H9 (cell line): Measurements from ENCODE around the gene PRSS23. TPM values are rescaled to one million over a fixed set of nuclear protein-coding genes. Genes with fewer than 3 reads are reported as not detected.

Experiments
- DNase-seq: peaks from one replicate; pipeline ENCODE4 v3.0.0-alpha.2; 2017
- H2AFZ ChIP-seq: one replicate; pipeline ENCODE4 v1.6.1; 2013; ENCODE audit warnings: mild to moderate bottlenecking, low read length, control low read depth, moderate library complexity
- H2AK5ac ChIP-seq: 2 replicates; pipeline ENCODE4 v1.6.1; 2013; ENCODE audit warnings: low read length, control low read depth, mixed read lengths; ENCODE audit not compliant: insufficient read length
- H2BK120ac ChIP-seq: one replicate; pipeline ENCODE4 v1.6.1; 2013; ENCODE audit warnings: low read depth, mild to moderate bottlenecking, low read length, control low read depth, inconsistent platforms; ENCODE audit not compliant: poor library complexity, severe bottlenecking
- H2BK12ac ChIP-seq: 2 replicates; pipeline ENCODE4 v1.6.1; 2013; ENCODE audit warnings: low read length, control low read depth, mixed read lengths, low read depth; ENCODE audit not compliant: insufficient read length
- H2BK15ac ChIP-seq: 2 replicates; pipeline ENCODE4 v1.6.1; 2013; ENCODE audit warnings: low read depth, low read length, control low read depth
- H2BK20ac ChIP-seq: one replicate; pipeline ENCODE4 v1.6.1; 2013; ENCODE audit warnings: low read depth, mild to moderate bottlenecking, low read length, control low read depth, inconsistent platforms; ENCODE audit not compliant: poor library complexity, severe bottlenecking
- H2BK5ac ChIP-seq: 2 replicates; pipeline ENCODE4 v1.6.1; 2013; ENCODE audit warnings: low read length, control low read depth, mixed read lengths; ENCODE audit not compliant: insufficient read length
- H3K14ac ChIP-seq: 2 replicates; pipeline ENCODE4 v1.6.1; 2013; ENCODE audit warnings: low read length, control low read depth; ENCODE audit not compliant: insufficient read depth
- H3K18ac ChIP-seq: 2 replicates; pipeline ENCODE4 v1.6.1; 2013; ENCODE audit warnings: low read depth, mild to moderate bottlenecking, mixed read lengths, low read length, control low read depth; ENCODE audit not compliant: insufficient read length
- H3K23ac ChIP-seq: 2 replicates; pipeline ENCODE4 v1.6.1; 2013; ENCODE audit warnings: low read length, control low read depth, mixed read lengths, low read depth; ENCODE audit not compliant: insufficient read length
- H3K23me2 ChIP-seq: 2 replicates; pipeline ENCODE4 v1.6.1; 2013; ENCODE audit warnings: low read depth, mild to moderate bottlenecking, mixed read lengths, low read length, control low read depth; ENCODE audit not compliant: insufficient read length, poor library complexity, severe bottlenecking
- H3K27ac ChIP-seq: 2 replicates; pipeline ENCODE4 v1.5.1; 2013; ENCODE audit warnings: low read length, control low read depth, mixed read lengths, low read depth; ENCODE audit not compliant: insufficient read length
- H3K27me3 ChIP-seq: 2 replicates; pipeline ENCODE4 v1.6.1; 2013; ENCODE audit warnings: low read length, control low read depth, inconsistent platforms; ENCODE audit not compliant: insufficient read depth
- H3K4ac ChIP-seq: 2 replicates; pipeline ENCODE4 v1.6.1; 2013; ENCODE audit warnings: low read depth, mild to moderate bottlenecking, control low read depth, inconsistent platforms, low read length, moderate library complexity
- H3K4me1 ChIP-seq: 2 replicates; pipeline ENCODE4 v1.6.1; 2013; ENCODE audit warnings: low read length, control low read depth, inconsistent platforms; ENCODE audit not compliant: insufficient read depth
- H3K4me2 ChIP-seq: 2 replicates; pipeline ENCODE4 v1.6.1; 2013; ENCODE audit warnings: low read length, control low read depth, mixed read lengths; ENCODE audit not compliant: insufficient read length, insufficient read depth
- H3K56ac ChIP-seq: 2 replicates; pipeline ENCODE4 v1.6.1; 2013; ENCODE audit warnings: low read depth, mild to moderate bottlenecking, mixed read lengths, low read length, control low read depth; ENCODE audit not compliant: insufficient read length
- H3K79me1 ChIP-seq: 2 replicates; pipeline ENCODE4 v1.6.1; 2013; ENCODE audit warnings: low read depth, mild to moderate bottlenecking, moderate library complexity, low read length, control low read depth, inconsistent platforms; ENCODE audit not compliant: insufficient read depth, poor library complexity, severe bottlenecking
- H3K79me2 ChIP-seq: 2 replicates; pipeline ENCODE4 v1.6.1; 2013; ENCODE audit warnings: low read length, control low read depth, inconsistent platforms; ENCODE audit not compliant: insufficient read depth
- H3K9ac ChIP-seq: 2 replicates; pipeline ENCODE4 v1.6.1; 2013; ENCODE audit warnings: low read length, control low read depth, mixed read lengths; ENCODE audit not compliant: insufficient read length; ENCODE audit errors: extremely low read depth
- H3K9me3 ChIP-seq: one replicate; pipeline ENCODE4 v1.6.1; 2013; ENCODE audit warnings: low read depth, low read length, inconsistent platforms; ENCODE audit not compliant: control insufficient read depth
- H3T11ph ChIP-seq: one replicate; pipeline ENCODE4 v1.6.1; 2013; ENCODE audit warnings: mild to moderate bottlenecking, low read length, control low read depth, inconsistent platforms
- H4K20me1 ChIP-seq: one replicate; pipeline ENCODE4 v1.6.1; 2013; ENCODE audit not compliant: control insufficient read depth, insufficient read length, insufficient read depth
- H4K5ac ChIP-seq: 2 replicates; pipeline ENCODE4 v1.6.1; 2013; ENCODE audit warnings: low read depth, mild to moderate bottlenecking, mixed read lengths, low read length, control low read depth; ENCODE audit not compliant: insufficient read length
- H4K8ac ChIP-seq: replicated peaks from 2 replicates; pipeline ENCODE4 v1.6.1; 2013; ENCODE audit warnings: low read length, control low read depth, mixed read lengths, low read depth; ENCODE audit not compliant: insufficient read length
- H4K91ac ChIP-seq: 2 replicates; pipeline ENCODE4 v1.6.1; 2013; ENCODE audit warnings: low read depth, mild to moderate bottlenecking, moderate library complexity, mixed read lengths, low read length, control low read depth; ENCODE audit not compliant: insufficient read length
- H3K27ac Mint-ChIP-seq, 3 experiments: 2 replicates in 2 of 3; 3 replicates in 1 of 3; pipeline ENCODE4 v1.8.0; 2020 to 2021; ENCODE audit warnings: mixed read lengths in 3 of 3, mild to moderate bottlenecking in 1 of 3, moderate library complexity in 1 of 3
- H3K27me3 Mint-ChIP-seq: 2 replicates; pipeline ENCODE4 v1.8.0; 2021; ENCODE audit warnings: low read depth, mild to moderate bottlenecking, moderate library complexity, mixed read lengths
- H3K36me3 Mint-ChIP-seq, 3 experiments: 2 replicates in 2 of 3; 3 replicates in 1 of 3; pipeline ENCODE4 v1.8.0; 2020 to 2021; ENCODE audit warnings: low read depth in 3 of 3, mixed read lengths in 3 of 3; ENCODE audit not compliant: insufficient read depth in 1 of 3
- H3K4me1 Mint-ChIP-seq, 2 experiments: 2 replicates each; pipeline ENCODE4 v1.8.0; 2020; ENCODE audit warnings: mixed read lengths in 2 of 2
- H3K4me3 Mint-ChIP-seq, 2 experiments: 2 replicates in 1 of 2; 3 replicates in 1 of 2; pipeline ENCODE4 v1.8.0; 2020 to 2021; ENCODE audit warnings: mild to moderate bottlenecking in 2 of 2, mixed read lengths in 2 of 2, moderate library complexity in 1 of 2
- H3K9me3 Mint-ChIP-seq, 2 experiments: 2 replicates in 1 of 2; 3 replicates in 1 of 2; pipeline ENCODE4 v1.8.0; 2020; ENCODE audit warnings: mild to moderate bottlenecking in 2 of 2, mixed read lengths in 2 of 2, moderate library complexity in 1 of 2
- WGBS: extraction: QIAGEN DNeasy Blood & Tissue Kit; methylation state at CpG from one replicate; pipeline ENCODE4 v1.1.7; 2013; ENCODE audit warnings: missing lambda C conversion rate, low lambda C conversion rate, mixed read lengths; ENCODE audit not compliant: insufficient read length; ENCODE audit errors: extremely low coverage; 5-methylcytosine and 5-hydroxymethylcytosine counted together
- total RNA-seq: library from RNA; stranded (reverse); gene quantifications from 2 replicates; pipeline ENCODE4 v1.2.1, GENCODE V29; 2021
- TF ChIP-seq, protein P1 (sequence below): fragments of 200-600 bp; sonication (generic); conservative IDR thresholded peaks from 3 replicates; pipeline ENCODE4 v1.8.0; 2021; ENCODE audit warnings: antibody characterized with exemption, mild to moderate bottlenecking

Gene PRSS23
- total RNA-seq, 1 experiment from 2014 or later = 6.9 TPM

DNA sequence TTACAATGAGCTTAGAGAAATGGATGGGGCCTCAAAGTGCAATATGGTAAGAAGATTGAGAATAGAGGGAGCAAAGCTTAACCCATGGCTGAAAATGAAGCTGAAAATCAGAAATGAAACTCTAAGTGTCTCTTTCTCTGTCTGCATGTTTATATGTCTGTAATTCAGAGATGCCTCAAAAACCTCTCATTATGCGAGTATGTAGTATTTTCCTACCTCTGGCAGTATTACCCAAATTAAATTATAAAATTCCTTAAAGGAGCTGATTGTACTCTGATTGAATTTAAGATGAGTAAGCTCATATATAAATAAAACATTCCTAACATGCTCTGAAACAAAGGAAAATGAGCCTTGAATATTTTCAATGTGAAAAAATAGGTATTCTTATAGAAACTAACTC lies 39.8 kb upstream of the PRSS23 start:
- H3K23me2 ChIP-seq = no peaks in the 10 kb centered on the region
- no peak overlapping the region for H3K9ac ChIP-seq
- H3T11ph ChIP-seq = no peak overlapping the region
- H2BK12ac ChIP-seq = no peak overlapping the region
- H3K18ac ChIP-seq = no peak overlapping the region
- no peak overlapping the region for H4K8ac ChIP-seq
- DNase-seq = no peak
- H3K27me3 ChIP-seq = no peaks in the 10 kb centered on the region
- no peak overlapping the region for H3K56ac ChIP-seq
- no peaks in the 10 kb centered on the region for H3K4me1 ChIP-seq
- H3K9me3 ChIP-seq = no peaks in the 10 kb centered on the region
- no CpG with 5 or more reads among the region's 1 CpG for WGBS
- H3K4me1 Mint-ChIP-seq = peaks cover 0 to 4% of the 10 kb centered on the region in 2 experiments; a peak in 2 of 4 replicates
- H2BK15ac ChIP-seq = no peak overlapping the region
- no peak overlapping the region for H3K4ac ChIP-seq
- no peaks in the 10 kb centered on the region; a peak in 1 of 7 replicates for H3K36me3 Mint-ChIP-seq
- H3K27ac ChIP-seq = no peak overlapping the region
- H3K4me2 ChIP-seq = no peak overlapping the region
- no peaks in the 10 kb centered on the region; the same call in 1 of the 2 replicates for H3K27me3 Mint-ChIP-seq
- H3K79me2 ChIP-seq = no peaks in the 10 kb centered on the region
- no peak overlapping the region for H2BK20ac ChIP-seq
- H3K79me1 ChIP-seq = no peaks in the 10 kb centered on the region
- H3K27ac Mint-ChIP-seq = no peak overlapping the region
- no peak overlapping the region for H2AFZ ChIP-seq
- no peak overlapping the region for H3K14ac ChIP-seq
- H4K5ac ChIP-seq = no peak overlapping the region
- H3K9me3 Mint-ChIP-seq = peaks cover 5% of the 10 kb centered on the region in 2 experiments; a peak in 4 of 5 replicates
- no peak overlapping the region for H4K91ac ChIP-seq
- H4K20me1 ChIP-seq = no peaks in the 10 kb centered on the region
- H3K23ac ChIP-seq = no peak overlapping the region
- no peak overlapping the region for H2AK5ac ChIP-seq
- no peak overlapping the region for H2BK5ac ChIP-seq
- no peak overlapping the region for H2BK120ac ChIP-seq
- H3K4me3 Mint-ChIP-seq = no peak overlapping the region
- TF ChIP-seq, protein P1, sequence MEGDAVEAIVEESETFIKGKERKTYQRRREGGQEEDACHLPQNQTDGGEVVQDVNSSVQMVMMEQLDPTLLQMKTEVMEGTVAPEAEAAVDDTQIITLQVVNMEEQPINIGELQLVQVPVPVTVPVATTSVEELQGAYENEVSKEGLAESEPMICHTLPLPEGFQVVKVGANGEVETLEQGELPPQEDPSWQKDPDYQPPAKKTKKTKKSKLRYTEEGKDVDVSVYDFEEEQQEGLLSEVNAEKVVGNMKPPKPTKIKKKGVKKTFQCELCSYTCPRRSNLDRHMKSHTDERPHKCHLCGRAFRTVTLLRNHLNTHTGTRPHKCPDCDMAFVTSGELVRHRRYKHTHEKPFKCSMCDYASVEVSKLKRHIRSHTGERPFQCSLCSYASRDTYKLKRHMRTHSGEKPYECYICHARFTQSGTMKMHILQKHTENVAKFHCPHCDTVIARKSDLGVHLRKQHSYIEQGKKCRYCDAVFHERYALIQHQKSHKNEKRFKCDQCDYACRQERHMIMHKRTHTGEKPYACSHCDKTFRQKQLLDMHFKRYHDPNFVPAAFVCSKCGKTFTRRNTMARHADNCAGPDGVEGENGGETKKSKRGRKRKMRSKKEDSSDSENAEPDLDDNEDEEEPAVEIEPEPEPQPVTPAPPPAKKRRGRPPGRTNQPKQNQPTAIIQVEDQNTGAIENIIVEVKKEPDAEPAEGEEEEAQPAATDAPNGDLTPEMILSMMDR = no peak
